ENCODE data around the gene HUS1. TPM values are rescaled to one million over a fixed set of nuclear protein-coding genes. Genes with fewer than 3 reads are reported as not detected.

The HUS1 gene
- total RNA-seq, 1 donor: 19.9 TPM

- Histone ChIP-seq H3K27ac (ENCODE audit: low read depth, low read length) (no peak overlapping the region), H3K4me3 (ENCODE audit: insufficient read depth, low read length) (no peak overlapping the region), H3K4me2 (ENCODE audit: insufficient read depth, low read length) (no peak overlapping the region), H3K36me3 (ENCODE audit: insufficient read depth, low read length) (no peaks in the 10 kb centered on the region), H3K27me3 (ENCODE audit: insufficient read depth, low read length) (no peaks in the 10 kb centered on the region), H3K9me3 (ENCODE audit: low read depth, low read length) (no peaks in the 10 kb centered on the region), H2AFZ (ENCODE audit: low read length) (no peak overlapping the region), H3K79me2 (ENCODE audit: insufficient read depth, low read length) (no peaks in the 10 kb centered on the region), H4K20me1 (ENCODE audit: insufficient read depth, low read length) (no peaks in the 10 kb centered on the region), H3K4me1 (ENCODE audit: insufficient read depth, low read length) (peaks cover 4% of the 10 kb centered on the region)
- no peak for TF ChIP-seq CTCF (IDR thresholded peaks at IDR 0.05; ENCODE audit: extremely low read depth, low read depth, low read length)
- no peak for DNase-seq (ENCODE audit: insufficient read length, low spot score, missing footprints)
Measured at GRCh38 chr7:47949703-47950102, 29.7 kb downstream of the HUS1 start.

- Histone ChIP-seq H3K9me3 (ENCODE audit: low read depth, low read length) (no peaks in the 10 kb centered on the region), H3K36me3 (ENCODE audit: insufficient read depth, low read length) (no peaks in the 10 kb centered on the region), H2AFZ (ENCODE audit: low read length) (peak within 1 kb of the TSS; percentile 7), H4K20me1 (ENCODE audit: insufficient read depth, low read length) (no peaks in the 10 kb centered on the region), H3K4me3 (ENCODE audit: insufficient read depth, low read length) (no peak within 1 kb of the TSS), H3K4me2 (ENCODE audit: insufficient read depth, low read length) (no peak within 1 kb of the TSS), H3K4me1 (ENCODE audit: insufficient read depth, low read length) (peaks cover 10% of the 10 kb centered on the region), H3K79me2 (ENCODE audit: insufficient read depth, low read length) (no peaks in the 10 kb centered on the region), H3K27ac (ENCODE audit: low read depth, low read length) (no peak within 1 kb of the TSS), H3K27me3 (ENCODE audit: insufficient read depth, low read length) (no peaks in the 10 kb centered on the region)
- DNase-seq (ENCODE audit: insufficient read length, low spot score, missing footprints): no peak
- no peak for TF ChIP-seq CTCF (IDR thresholded peaks at IDR 0.05; ENCODE audit: extremely low read depth, low read depth, low read length)
Measured at GRCh38 chr7:47948141-47948790, 31.1 kb downstream of the HUS1 start, which contains the start of gene PKD1L1. Gene PKD1L1, minus strand, starts transcription at chr7:47948466. Its CDS starts 26 bp downstream, at chr7:47948440.

- TF ChIP-seq CTCF (IDR thresholded peaks at IDR 0.05; ENCODE audit: extremely low read depth, low read depth, low read length): no peak
- DNase-seq (ENCODE audit: insufficient read length, low spot score, missing footprints): no peak
- Histone ChIP-seq H3K4me3 (ENCODE audit: insufficient read depth, low read length) (no peak overlapping the region), H3K79me2 (ENCODE audit: insufficient read depth, low read length) (no peaks in the 10 kb centered on the region), H3K27me3 (ENCODE audit: insufficient read depth, low read length) (no peaks in the 10 kb centered on the region), H3K4me2 (ENCODE audit: insufficient read depth, low read length) (no peak overlapping the region), H3K36me3 (ENCODE audit: insufficient read depth, low read length) (no peaks in the 10 kb centered on the region), H3K9me3 (ENCODE audit: low read depth, low read length) (no peaks in the 10 kb centered on the region), H3K4me1 (ENCODE audit: insufficient read depth, low read length) (peaks cover 11% of the 10 kb centered on the region), H4K20me1 (ENCODE audit: insufficient read depth, low read length) (no peaks in the 10 kb centered on the region), H2AFZ (ENCODE audit: low read length) (no peak overlapping the region), H3K27ac (ENCODE audit: low read depth, low read length) (no peak overlapping the region)
Measured at GRCh38 chr7:47947355-47947749, 32.1 kb downstream of the HUS1 start.

- Histone ChIP-seq H3K79me2 (ENCODE audit: insufficient read depth, low read length) (no peaks in the 10 kb centered on the region), H3K4me1 (ENCODE audit: insufficient read depth, low read length) (peaks cover 16% of the 10 kb centered on the region), H3K27me3 (ENCODE audit: insufficient read depth, low read length) (no peaks in the 10 kb centered on the region), H3K9me3 (ENCODE audit: low read depth, low read length) (no peaks in the 10 kb centered on the region), H3K36me3 (ENCODE audit: insufficient read depth, low read length) (no peaks in the 10 kb centered on the region), H3K27ac (ENCODE audit: low read depth, low read length) (no peak overlapping the region), H2AFZ (ENCODE audit: low read length) (peak overlapping the region; percentile 20), H3K4me3 (ENCODE audit: insufficient read depth, low read length) (no peak overlapping the region), H4K20me1 (ENCODE audit: insufficient read depth, low read length) (no peaks in the 10 kb centered on the region), H3K4me2 (ENCODE audit: insufficient read depth, low read length) (no peak overlapping the region)
- TF ChIP-seq CTCF (IDR thresholded peaks at IDR 0.05; ENCODE audit: extremely low read depth, low read depth, low read length): no peak
- DNase-seq (ENCODE audit: insufficient read length, low spot score, missing footprints): no peak
Measured at GRCh38 chr7:47946581-47947354, 32.6 kb downstream of the HUS1 start.

Measured in osteoblast (primary cell).